NCI-H748 (cell line): Measurements from ENCODE around the gene POSTN.
A peak's percentile ranks its signal among the peaks of the same experiment; 100 is the strongest.
"Not testable (repeated sequence)": the region's sequence is repeated elsewhere in the genome, so short reads cannot be mapped to it uniquely, and the experiment has no call there.

Experiments used
- DNase-seq: peaks from one replicate; lab custom pipeline; 2025; ENCODE audit not compliant: unreplicated experiment; lab: John Stamatoyannopoulos, UW

POSTN gene

GRCh38 chr13:37597477-37598025 is 1.0 kb downstream of the POSTN start:
- peak; percentile 67 for DNase-seq

- no peak for DNase-seq
These were observed 1.8 kb downstream of the POSTN start for GRCh38 chr13:37596805-37597204.

GRCh38 chr13:37595162-37595561 is 3.4 kb downstream of the POSTN start:
- no peak for DNase-seq

- peak; percentile 18 for DNase-seq
These were observed 4.0 kb downstream of the POSTN start for GRCh38 chr13:37594550-37594949.

- not testable (repeated sequence) for DNase-seq
These were observed 9.2 kb downstream of the POSTN start for GRCh38 chr13:37589381-37589780.

GRCh38 chr13:37587236-37587635 is 11.3 kb downstream of the POSTN start:
- no peak for DNase-seq

GRCh38 chr13:37586164-37586563 is 12.4 kb downstream of the POSTN start:
- DNase-seq: no peak

- DNase-seq: no peak
These were observed 13.0 kb downstream of the POSTN start for GRCh38 chr13:37585541-37585940.

GRCh38 chr13:37576601-37577000 is 22.0 kb downstream of the POSTN start:
- DNase-seq: no peak

- DNase-seq: no peak
These were observed 33.1 kb downstream of the POSTN start for GRCh38 chr13:37565425-37565824.

- DNase-seq: no peak
These were observed 37.5 kb downstream of the POSTN start for GRCh38 chr13:37561031-37561430.

- no peak for DNase-seq
These were observed 38.0 kb downstream of the POSTN start for GRCh38 chr13:37560526-37560925.

- not testable (repeated sequence) for DNase-seq
These were observed 39.8 kb downstream of the POSTN start for GRCh38 chr13:37558766-37559165.

- no peak for DNase-seq
These were observed 52.5 kb downstream of the POSTN start for GRCh38 chr13:37546087-37546486.

- DNase-seq: no peak
These were observed 53.6 kb downstream of the POSTN start for GRCh38 chr13:37544995-37545394.

- no peak for DNase-seq
These were observed 58.5 kb downstream of the POSTN start for GRCh38 chr13:37539976-37540605.

- DNase-seq: no peak
These were observed 59.4 kb downstream of the POSTN start for GRCh38 chr13:37539170-37539569.

- DNase-seq: no peak
These were observed 63.1 kb downstream of the POSTN start for GRCh38 chr13:37535501-37535900.

GRCh38 chr13:37534676-37535075 is 63.9 kb downstream of the POSTN start:
- DNase-seq: no peak

- DNase-seq: no peak
These were observed 64.4 kb downstream of the POSTN start for GRCh38 chr13:37534181-37534580.

GRCh38 chr13:37531049-37531448 is 67.5 kb downstream of the POSTN start:
- no peak for DNase-seq

GRCh38 chr13:37529751-37530385 is 68.7 kb downstream of the POSTN start:
- no peak for DNase-seq
